OCI-M1 (cell line): ENCODE data around the gene PYROXD2.

Experiments used
- DNase-seq: peaks from one replicate; lab custom pipeline; 2025; lab: John Stamatoyannopoulos, UW

The PYROXD2 gene

DNA sequence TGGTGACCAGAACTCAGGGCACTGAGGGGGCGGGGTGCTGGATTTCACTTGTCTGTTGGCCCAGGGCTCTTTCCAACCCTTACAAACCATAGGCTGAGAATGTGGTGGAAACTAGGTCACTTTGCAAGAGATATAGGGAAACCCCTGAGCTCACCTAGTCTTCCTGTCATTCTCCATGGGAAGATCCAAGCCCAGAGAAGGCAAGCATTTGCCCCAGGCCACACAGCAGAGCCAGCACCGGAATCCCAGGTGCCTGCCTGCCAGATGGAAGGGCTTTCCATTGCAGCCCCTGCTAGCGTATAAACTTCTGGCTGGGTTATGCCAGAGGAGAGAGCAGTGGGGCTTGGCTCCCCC lies 427 bp downstream of the PYROXD2 start:
- DNase-seq = no peak

GRCh38 chr10:98411768-98412167 lies 3.2 kb downstream of the PYROXD2 start:
- no peak for DNase-seq

GRCh38 chr10:98411166-98411565 lies 3.8 kb downstream of the PYROXD2 start:
- DNase-seq = no peak

DNA sequence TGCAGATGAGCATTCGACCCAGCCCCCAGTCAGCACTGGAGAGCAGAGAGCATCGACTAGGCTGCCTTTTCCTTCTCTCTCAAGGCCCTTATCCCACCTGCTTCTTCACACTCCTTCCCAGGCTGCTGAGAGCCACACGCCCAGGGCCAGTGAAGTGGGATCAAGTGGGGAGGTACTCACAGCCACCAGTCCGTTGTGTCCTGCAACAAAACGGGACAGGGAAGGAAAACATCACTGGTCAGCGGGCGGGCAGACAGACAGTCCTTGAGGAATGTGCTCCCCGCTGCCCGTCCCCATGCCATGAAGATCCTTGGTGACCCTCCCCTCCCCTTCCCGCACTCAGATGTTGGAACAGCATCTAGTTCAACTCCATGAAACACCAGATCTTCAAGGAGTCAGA lies 4.2 kb downstream of the PYROXD2 start:
- no peak for DNase-seq

DNA sequence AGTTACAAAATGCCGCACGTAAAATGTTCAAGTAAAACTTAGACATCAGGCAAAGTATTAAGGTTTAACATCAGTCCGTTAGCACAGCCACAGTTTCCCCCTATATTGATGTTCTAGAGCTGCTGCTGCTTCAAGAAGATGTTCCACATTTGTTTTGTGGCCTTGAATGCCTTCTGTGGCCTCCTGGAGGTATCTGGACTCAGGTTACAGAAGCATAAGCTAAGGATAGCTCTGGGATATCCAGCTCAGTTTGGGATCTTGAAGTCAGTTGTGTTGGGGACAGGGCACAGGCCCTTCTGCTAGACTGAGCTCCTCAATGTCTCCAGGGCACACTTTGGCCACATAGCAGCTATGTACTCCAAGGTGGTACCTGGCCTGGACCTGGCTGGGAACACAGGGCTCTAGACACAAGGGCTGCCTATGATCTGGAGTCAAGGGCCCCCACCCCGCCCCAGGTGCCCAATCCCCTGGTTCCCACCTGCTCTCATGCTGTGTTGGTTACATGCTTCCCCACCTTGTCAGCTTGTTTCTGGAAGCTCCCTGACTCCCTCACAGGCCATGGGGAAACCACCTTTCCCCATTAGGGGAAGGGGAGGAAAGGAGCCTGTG lies 4.7 kb downstream of the PYROXD2 start:
- DNase-seq = no peak

GRCh38 chr10:98408799-98409198 lies 6.2 kb downstream of the PYROXD2 start:
- no peak for DNase-seq

DNA sequence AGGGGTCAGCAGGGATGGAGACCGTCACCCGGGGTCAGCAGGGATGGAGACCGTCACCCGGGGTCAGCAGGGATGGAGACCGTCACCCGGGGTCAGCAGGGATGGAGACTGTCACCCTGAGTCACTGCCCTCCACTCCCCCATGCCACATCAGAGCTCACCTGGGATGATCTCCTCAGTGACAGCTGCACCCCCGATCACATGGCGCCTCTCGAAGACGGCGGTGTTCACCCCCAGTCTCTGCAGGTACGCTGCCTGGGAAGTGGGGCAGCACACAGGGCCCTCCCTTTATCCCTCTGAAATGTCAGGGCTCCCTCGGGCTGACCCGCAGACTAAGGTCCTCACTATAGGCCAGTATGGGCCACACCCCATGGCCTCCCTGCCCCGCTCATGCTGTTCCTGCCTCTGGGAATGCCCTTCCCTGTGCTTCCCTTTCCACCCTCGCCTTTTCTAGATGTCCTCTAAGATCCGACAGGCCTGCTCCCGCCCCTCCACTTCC lies 7.2 kb downstream of the PYROXD2 start:
- DNase-seq = no peak

DNA sequence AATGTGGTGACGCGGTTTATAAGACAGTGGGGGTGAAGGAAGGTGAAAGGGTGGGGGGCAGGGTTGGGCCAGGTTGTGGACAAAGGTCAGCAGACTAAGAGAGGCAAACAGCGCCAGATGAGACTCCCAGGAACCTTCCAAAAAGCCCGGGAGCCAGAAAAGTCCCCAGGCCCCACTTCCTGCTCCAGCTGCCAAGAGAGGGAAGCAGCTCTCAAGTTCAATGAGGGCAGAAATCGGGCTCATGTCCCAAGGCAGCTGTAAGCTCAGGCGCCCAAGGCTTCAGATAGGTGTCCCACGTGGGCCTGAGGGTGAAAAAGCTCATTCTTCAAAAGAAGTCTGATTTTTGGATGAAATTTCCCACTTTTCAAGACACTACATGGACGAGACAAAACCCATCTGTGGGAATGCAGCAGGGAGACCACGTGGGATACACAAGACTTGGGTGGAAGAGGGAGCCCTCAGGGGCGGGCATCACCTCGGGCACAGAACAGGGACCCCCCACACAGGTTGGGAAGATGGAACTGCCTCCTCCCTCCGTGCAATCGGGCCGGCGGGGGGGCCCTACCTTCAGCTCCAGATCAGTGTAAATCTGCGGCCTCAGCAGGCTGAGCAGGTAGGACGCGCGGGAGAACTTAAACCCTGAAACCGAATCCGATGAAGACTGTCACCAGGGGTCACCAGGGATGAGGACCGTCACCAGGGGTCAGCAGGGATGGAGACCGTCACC lies 7.8 kb downstream of the PYROXD2 start:
- no peak for DNase-seq

DNA sequence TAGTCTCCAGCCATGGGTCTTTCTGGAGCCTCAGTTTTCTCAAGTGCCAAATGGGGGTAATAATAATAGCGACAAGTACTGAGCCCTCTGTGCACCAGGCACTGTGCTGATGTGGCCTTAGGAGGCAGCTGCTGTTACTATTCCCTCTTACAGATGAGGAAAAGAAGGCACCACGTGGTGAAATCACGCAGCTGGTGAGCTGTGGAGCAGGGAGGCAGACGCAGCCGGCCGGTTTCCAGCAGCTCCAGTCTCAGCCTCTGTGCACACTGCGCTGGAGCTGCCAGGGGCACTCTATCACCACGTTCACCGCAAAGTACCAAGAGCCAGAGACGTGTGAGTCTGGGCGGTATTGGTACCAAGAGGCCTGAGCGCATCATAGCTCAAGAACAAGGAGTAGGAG lies 9.6 kb downstream of the PYROXD2 start:
- no peak for DNase-seq

DNA sequence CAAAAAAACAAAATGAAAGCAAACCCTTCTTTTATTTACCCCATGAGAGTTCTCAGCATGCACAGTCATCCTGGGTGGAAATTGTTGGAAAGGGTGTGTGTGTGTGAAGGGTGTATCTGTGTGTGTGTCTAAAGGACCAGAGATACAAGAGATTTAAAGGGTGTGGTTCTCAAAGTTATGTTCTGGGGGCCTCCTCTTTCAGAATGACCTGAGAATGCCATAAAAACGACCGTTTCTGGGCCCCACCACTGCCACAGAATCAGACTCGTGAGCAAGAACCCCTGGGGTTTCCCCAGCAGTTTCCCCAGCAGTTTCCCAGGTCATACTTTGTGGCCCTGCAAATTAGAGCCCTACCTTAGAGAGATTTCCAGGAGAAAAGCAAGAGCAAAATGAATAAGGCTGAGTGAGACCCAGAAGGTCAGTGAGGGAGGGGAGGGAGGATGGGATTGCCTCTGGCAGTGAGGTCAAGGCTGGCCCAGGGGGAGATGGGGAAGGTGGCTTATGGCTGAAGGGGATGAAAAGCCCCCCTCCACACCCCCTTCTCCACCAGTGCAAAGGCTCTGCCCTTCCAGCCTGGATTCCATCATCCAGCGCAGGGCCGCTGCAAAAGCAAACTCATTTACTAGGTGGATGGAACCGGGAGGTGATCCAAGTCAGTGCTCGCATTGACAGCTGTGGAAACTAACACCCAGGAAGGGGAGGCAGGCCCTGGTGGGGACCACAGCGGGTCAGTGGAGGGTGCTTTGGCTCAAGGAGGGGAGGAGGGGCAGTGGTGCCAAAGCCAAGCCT lies 10.2 kb downstream of the PYROXD2 start:
- peak; percentile 53 for DNase-seq

DNA sequence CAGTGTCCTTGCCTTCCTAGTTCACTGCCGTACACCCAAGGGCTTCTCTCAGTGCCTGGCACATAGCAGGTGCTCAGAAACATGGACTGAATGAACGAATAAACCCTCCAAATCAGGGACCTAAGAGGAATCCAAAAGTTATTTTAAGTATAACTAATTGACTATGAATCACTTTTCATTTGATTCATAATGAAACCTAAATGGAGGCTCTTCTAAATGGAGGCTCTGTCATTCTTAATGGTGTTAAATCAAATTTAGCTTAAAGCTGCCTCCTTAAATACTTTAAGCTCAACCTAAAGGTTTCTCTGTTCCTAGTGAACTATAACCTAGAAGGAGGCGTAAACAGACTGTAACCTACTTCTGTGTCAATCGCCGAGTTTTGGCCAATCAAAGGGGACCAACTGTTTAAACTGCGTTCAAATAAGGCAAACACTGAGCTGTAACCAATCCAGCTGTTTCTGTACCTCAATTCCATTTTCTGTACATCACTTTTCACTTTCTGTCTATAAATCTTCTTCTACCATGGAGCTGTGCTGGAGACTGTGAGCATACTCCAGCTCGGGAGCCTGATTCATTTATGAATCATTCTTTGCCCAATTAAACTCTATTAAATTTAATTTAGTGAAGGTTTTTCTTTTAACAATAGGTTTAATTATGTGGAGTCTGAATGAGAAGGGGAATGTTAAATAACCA lies 11.0 kb downstream of the PYROXD2 start:
- DNase-seq = no peak

DNA sequence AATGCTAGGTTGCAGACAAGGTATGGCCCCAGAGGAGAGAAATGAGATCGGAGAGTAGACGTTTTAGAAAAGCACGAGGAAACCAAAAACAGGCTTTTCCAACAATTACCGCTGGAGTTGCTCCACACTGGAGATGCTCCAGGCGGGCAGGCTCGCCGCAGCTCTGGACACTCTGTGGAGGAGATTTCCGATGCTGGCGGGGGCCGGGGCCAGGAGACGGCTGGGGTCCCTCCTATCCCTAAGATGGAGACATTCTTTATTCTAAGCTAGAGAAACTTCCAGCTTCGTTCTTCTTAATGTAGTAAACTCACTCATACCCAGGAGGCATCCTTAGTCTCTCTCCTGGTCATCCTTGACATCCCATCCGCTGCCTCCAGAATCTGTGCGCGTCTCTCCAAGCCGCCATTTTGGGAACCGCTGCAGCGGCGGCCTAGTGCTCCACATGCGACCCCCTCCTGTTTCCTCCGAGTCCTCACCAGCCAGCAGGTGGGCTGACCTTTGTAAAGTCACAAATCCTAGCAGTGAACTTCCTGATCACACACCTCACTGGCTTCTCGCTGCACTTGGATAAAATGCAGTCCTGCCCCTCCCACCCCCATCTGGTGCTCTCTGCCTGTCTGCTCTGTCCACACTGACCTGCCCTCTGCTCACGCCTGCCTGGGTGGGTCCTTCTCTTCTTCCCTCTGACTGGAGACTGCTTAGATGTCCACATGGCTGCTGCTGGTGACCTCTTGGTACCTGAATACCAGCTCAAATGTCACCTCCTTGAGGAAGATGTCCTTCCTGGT lies 11.9 kb downstream of the PYROXD2 start:
- DNase-seq = no peak

DNA sequence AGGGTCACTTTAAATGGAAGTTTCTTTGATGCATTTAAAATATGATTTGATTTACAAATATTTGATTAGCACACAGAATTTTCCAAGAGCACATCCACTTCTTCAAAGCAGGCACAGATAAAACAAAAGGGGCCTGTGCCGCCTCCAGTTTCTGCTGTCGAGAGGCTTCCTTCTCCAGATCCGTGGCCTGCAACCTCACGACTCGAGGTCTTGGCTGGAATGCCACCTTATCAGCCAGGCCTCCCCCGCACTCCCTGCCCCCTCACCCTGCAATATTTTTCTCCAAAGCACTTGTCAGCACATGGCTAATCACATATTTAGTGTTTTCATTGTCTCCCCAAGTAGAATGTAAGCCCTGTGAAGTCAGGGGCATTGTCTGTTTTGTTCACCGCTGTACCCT lies 12.5 kb downstream of the PYROXD2 start:
- peak; percentile 36 for DNase-seq

- no peak for DNase-seq
These were observed 14.5 kb downstream of the PYROXD2 start for GRCh38 chr10:98400482-98400881.

GRCh38 chr10:98399784-98400183 lies 15.2 kb downstream of the PYROXD2 start:
- DNase-seq = no peak

DNA sequence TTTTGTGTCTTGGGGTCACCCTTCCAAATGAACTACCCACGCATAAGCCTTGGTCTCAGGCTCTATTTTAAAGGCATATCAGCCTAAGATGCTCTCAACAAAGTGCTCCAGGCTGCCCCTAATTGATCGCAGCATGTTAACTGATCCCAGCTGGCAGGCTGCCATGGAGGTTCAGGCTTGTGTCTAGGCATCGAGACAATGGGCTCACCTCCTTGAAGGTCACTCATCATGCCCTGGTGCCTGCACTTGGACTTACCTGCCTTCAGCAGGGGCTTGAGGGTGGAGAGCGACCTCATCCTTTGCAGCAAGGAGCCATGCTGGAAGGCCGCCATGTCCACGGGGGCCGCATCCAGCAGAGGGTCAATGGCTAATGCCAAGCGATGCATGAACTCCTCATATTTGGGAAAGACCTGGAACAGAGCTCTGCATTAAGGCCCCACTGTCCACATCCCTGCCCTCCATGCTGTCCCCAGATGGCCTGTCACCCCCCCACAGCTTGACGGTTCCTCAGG lies 17.8 kb downstream of the PYROXD2 start:
- no peak for DNase-seq

GRCh38 chr10:98396096-98397063 lies 18.6 kb downstream of the PYROXD2 start:
- DNase-seq = no peak

DNA sequence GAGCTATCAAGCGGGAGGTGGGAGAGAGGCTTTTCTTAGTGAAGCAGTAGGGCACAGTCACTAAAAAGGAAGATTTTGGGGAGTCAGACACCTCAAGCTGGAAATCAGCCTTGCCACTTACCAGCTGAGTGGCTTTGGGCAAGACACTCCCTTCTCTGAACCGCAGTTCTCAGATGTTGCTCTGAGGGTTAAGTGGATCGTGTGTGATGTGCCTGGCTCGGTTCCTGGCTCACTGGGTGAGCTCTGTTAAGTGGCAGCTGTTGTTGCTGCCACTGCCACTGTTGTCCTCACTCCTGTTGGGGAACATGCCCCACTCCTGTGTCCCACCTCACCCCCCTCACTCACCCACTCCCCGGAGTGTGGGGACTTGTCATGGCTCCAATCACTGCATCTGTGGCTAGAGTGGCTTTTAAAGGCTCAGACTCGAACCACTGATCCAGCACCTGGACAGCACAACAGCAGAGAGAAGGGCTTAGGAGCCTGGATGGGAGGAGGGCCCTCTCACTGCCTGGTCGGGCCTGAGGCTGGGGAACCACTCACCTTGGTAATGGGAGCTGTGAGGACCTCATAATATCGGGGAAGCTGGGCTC lies 20.0 kb downstream of the PYROXD2 start:
- no peak for DNase-seq

DNA sequence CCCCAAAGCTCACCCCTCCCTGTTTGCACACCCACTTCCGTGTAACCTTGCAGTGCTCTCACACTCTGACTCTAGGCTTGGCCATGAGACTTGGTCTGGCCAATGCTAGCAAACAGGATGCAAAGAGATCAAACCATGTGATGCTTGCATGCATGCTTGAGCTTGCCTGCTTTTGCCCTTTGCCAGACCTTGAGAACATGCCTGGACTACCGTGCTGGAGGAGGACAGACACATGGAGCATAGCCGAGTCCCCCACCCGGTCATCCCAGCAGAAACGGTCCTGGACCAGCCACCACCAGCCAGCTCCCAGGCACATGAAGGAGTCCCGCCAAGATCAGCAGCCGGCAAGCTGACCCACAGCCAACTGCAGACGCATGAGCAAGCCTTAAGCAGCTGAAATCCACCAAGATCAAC lies 23.4 kb downstream of the PYROXD2 start:
- peak; percentile 34 for DNase-seq

GRCh38 chr10:98391065-98391464 lies 23.9 kb downstream of the PYROXD2 start:
- DNase-seq = peak; percentile 60
